GM18517 (cell line): ENCODE measurements around the gene ZBTB20.

Experiments
- ATAC-seq: cut with Tn5 transposase; IDR thresholded peaks from one replicate; pipeline ENCODE4 v1.9.1; 2021; ENCODE audit warnings: mild to moderate bottlenecking, moderate library complexity; ENCODE audit not compliant: unreplicated experiment

ZBTB20 gene

GRCh38 chr3:114597871-114598270, 549.2 kb downstream of the ZBTB20 start:
- no peak for ATAC-seq

- ATAC-seq, result no peak
These were observed 550.1 kb downstream of the ZBTB20 start for GRCh38 chr3:114597012-114597411.

- no peak for ATAC-seq
These were observed 550.9 kb downstream of the ZBTB20 start for GRCh38 chr3:114596147-114596546.

GRCh38 chr3:114595522-114596028, 551.5 kb downstream of the ZBTB20 start:
- no peak for ATAC-seq

- no peak for ATAC-seq
These were observed 556.6 kb downstream of the ZBTB20 start for GRCh38 chr3:114590309-114591047.

- no peak for ATAC-seq
These were observed 559.1 kb downstream of the ZBTB20 start for GRCh38 chr3:114587986-114588385.

- ATAC-seq, result no peak
These were observed 561.0 kb downstream of the ZBTB20 start for GRCh38 chr3:114586119-114586518.

GRCh38 chr3:114585687-114586086, 561.4 kb downstream of the ZBTB20 start:
- ATAC-seq, result no peak

GRCh38 chr3:114584734-114585371, 562.2 kb downstream of the ZBTB20 start:
- no peak for ATAC-seq

GRCh38 chr3:114582929-114583328, 564.2 kb downstream of the ZBTB20 start:
- peak; percentile 83 for ATAC-seq

GRCh38 chr3:114572364-114573062, 574.6 kb downstream of the ZBTB20 start:
- no peak for ATAC-seq

- no peak for ATAC-seq
These were observed 575.7 kb downstream of the ZBTB20 start for GRCh38 chr3:114571363-114571762.

GRCh38 chr3:114569186-114569585, 577.9 kb downstream of the ZBTB20 start:
- no peak for ATAC-seq

GRCh38 chr3:114567771-114568170, 579.3 kb downstream of the ZBTB20 start:
- no peak for ATAC-seq

GRCh38 chr3:114566767-114567166, 580.3 kb downstream of the ZBTB20 start:
- no peak for ATAC-seq

- ATAC-seq, result peak; percentile 86
These were observed 580.8 kb downstream of the ZBTB20 start for GRCh38 chr3:114566162-114566755.

GRCh38 chr3:114565216-114565615, 581.9 kb downstream of the ZBTB20 start:
- no peak for ATAC-seq

- ATAC-seq, result no peak
These were observed 583.4 kb downstream of the ZBTB20 start for GRCh38 chr3:114563720-114564119.

- no peak for ATAC-seq
These were observed 584.5 kb downstream of the ZBTB20 start for GRCh38 chr3:114562557-114562956.

GRCh38 chr3:114558271-114558670, 588.8 kb downstream of the ZBTB20 start:
- ATAC-seq, result no peak

- no peak for ATAC-seq
These were observed 589.3 kb downstream of the ZBTB20 start for GRCh38 chr3:114557791-114558190.
